ENCODE measurements around the gene KCNJ16.

DNA sequence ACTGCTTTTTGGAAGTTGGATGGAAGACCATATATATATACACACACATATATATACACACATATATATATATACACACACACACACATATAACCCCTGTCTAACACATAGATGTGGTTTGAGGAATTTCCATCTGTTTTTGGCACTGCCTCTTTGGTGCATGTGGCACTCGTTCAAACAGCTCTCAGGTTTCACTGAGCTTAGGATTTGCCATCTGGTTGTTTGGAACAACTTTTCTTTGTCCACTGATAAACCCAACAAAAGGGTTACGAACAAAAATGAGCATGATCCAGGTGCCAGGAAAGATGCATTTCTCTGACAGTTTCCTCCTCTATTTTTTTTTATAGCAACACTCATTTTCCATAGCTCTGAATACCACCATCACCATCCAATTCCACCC lies 14.6 kb upstream of the KCNJ16 start:
- TF ChIP-seq, protein P1, sequence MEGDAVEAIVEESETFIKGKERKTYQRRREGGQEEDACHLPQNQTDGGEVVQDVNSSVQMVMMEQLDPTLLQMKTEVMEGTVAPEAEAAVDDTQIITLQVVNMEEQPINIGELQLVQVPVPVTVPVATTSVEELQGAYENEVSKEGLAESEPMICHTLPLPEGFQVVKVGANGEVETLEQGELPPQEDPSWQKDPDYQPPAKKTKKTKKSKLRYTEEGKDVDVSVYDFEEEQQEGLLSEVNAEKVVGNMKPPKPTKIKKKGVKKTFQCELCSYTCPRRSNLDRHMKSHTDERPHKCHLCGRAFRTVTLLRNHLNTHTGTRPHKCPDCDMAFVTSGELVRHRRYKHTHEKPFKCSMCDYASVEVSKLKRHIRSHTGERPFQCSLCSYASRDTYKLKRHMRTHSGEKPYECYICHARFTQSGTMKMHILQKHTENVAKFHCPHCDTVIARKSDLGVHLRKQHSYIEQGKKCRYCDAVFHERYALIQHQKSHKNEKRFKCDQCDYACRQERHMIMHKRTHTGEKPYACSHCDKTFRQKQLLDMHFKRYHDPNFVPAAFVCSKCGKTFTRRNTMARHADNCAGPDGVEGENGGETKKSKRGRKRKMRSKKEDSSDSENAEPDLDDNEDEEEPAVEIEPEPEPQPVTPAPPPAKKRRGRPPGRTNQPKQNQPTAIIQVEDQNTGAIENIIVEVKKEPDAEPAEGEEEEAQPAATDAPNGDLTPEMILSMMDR (IDR thresholded peaks at IDR 0.05): no peak
- TF ChIP-seq POLR2A (IDR thresholded peaks at IDR 0.05) (no peak), EP300 (IDR thresholded peaks at IDR 0.05) (no peak)
